Liver (tissue), 9 donors: ENCODE results near the gene KIF7. TPM values are rescaled to one million over a fixed set of nuclear protein-coding genes. Genes with fewer than 3 reads are reported as not detected.
"Not testable (repeated sequence)": the region's sequence is repeated elsewhere in the genome, so short reads cannot be mapped to it uniquely, and the experiment has no call there.

Experiments used
- DNase-seq: peaks from one replicate; pipeline ENCODE4 v3.0.0-alpha.2; 2017; ENCODE audit warnings: low spot score
- H3K27ac ChIP-seq, 2 donors: one replicate each; pipeline ENCODE4 v1.7.0; 2013; ENCODE audit warnings: inconsistent platforms in 2 of 2, low read length in 2 of 2, control low read depth in 1 of 2, low read depth in 1 of 2, mild to moderate bottlenecking in 1 of 2
- H3K27me3 ChIP-seq, 4 donors: one replicate each; pipeline versions ENCODE4 v1.6.1 to v1.7.0; 2013; ENCODE audit warnings: low read length in 3 of 4, inconsistent platforms in 1 of 4, mild to moderate bottlenecking in 1 of 4, moderate library complexity in 1 of 4; ENCODE audit not compliant: control insufficient read depth in 4 of 4, insufficient read depth in 4 of 4
- H3K36me3 ChIP-seq, 4 donors: one replicate each; pipeline versions ENCODE4 v1.6.1 to v1.7.0; 2013; ENCODE audit warnings: low read length in 3 of 4, mild to moderate bottlenecking in 3 of 4, low read depth in 1 of 4, moderate library complexity in 1 of 4; ENCODE audit not compliant: control insufficient read depth in 4 of 4, insufficient read depth in 3 of 4
- H3K4me1 ChIP-seq, 4 donors: one replicate each; pipeline versions ENCODE4 v1.6.1 to v1.7.0; 2013; ENCODE audit warnings: low read length in 3 of 4, mild to moderate bottlenecking in 3 of 4, moderate library complexity in 1 of 4; ENCODE audit not compliant: control insufficient read depth in 4 of 4, insufficient read depth in 4 of 4
- H3K4me3 ChIP-seq, 3 donors: one replicate each; pipeline versions ENCODE4 v1.6.1 to v1.7.0; 2013; ENCODE audit warnings: low read length in 3 of 3, control low read depth in 1 of 3, low read depth in 1 of 3, mild to moderate bottlenecking in 1 of 3
- H3K9ac ChIP-seq, 2 donors: one replicate each; pipeline ENCODE4 v1.7.0; 2013; ENCODE audit warnings: low read length in 2 of 2, mild to moderate bottlenecking in 2 of 2, moderate library complexity in 2 of 2, control low read depth in 1 of 2, low read depth in 1 of 2
- H3K9me3 ChIP-seq, 4 donors: one replicate each; pipeline versions ENCODE4 v1.6.1 to v1.7.0; 2013; ENCODE audit warnings: low read length in 3 of 4; ENCODE audit not compliant: control insufficient read depth in 4 of 4
- EGR1 ChIP-seq, 2 donors: IDR thresholded peaks; 2 replicates each; pipeline ENCODE4 v1.6.1; 2016 to 2018; ENCODE audit warnings: antibody characterized with exemption in 2 of 2, low read depth in 2 of 2
- FOXA1 ChIP-seq: IDR thresholded peaks from 2 replicates; pipeline ENCODE4 v1.6.1; 2016; ENCODE audit warnings: antibody characterized with exemption
- FOXA2 ChIP-seq: IDR thresholded peaks from 2 replicates; pipeline ENCODE4 v1.6.1; 2016; ENCODE audit warnings: antibody characterized with exemption
- HNF4A ChIP-seq, 2 donors: conservative IDR thresholded peaks; 2 replicates each; pipeline ENCODE4 v1.6.1; 2016; ENCODE audit warnings: antibody characterized with exemption in 2 of 2, mild to moderate bottlenecking in 2 of 2
- HNF4G ChIP-seq: IDR thresholded peaks from 2 replicates; pipeline ENCODE4 v1.6.1; 2016; ENCODE audit warnings: antibody characterized with exemption
- JUND ChIP-seq, 2 donors: IDR thresholded peaks; 2 replicates each; pipeline ENCODE4 v1.6.1; 2016; ENCODE audit warnings: antibody characterized with exemption in 2 of 2
- NR2F2 ChIP-seq: IDR thresholded peaks from 2 replicates; pipeline ENCODE4 v1.6.1; 2016; ENCODE audit warnings: antibody characterized with exemption
- RAD21 ChIP-seq, 2 donors: IDR thresholded peaks; 2 replicates each; pipeline ENCODE4 v1.6.1; 2016; ENCODE audit warnings: antibody characterized with exemption in 2 of 2, mild to moderate bottlenecking in 2 of 2
- RXRA ChIP-seq, 2 donors: IDR thresholded peaks; 2 replicates each; pipeline ENCODE4 v1.6.1; 2017 to 2018; ENCODE audit warnings: antibody characterized with exemption in 2 of 2, mild to moderate bottlenecking in 1 of 2
- SP1 ChIP-seq: IDR thresholded peaks from 2 replicates; pipeline ENCODE4 v1.6.1; 2018; ENCODE audit warnings: antibody characterized with exemption, mild to moderate bottlenecking
- TAF1 ChIP-seq: conservative IDR thresholded peaks from 2 replicates; pipeline ENCODE4 v1.6.1; 2016; ENCODE audit warnings: antibody characterized with exemption, mild to moderate bottlenecking
- YY1 ChIP-seq: IDR thresholded peaks from 2 replicates; pipeline ENCODE4 v1.6.1; 2016; ENCODE audit warnings: antibody characterized with exemption, mild to moderate bottlenecking
- WGBS: extraction: QIAGEN DNeasy Blood & Tissue Kit; methylation state at CpG from one replicate; pipeline ENCODE4 v1.1.7; 2013; 5-methylcytosine and 5-hydroxymethylcytosine counted together
- polyA plus RNA-seq, 2 donors: library from polyadenylated mRNA; stranded (reverse) in 1 of 2; unstranded in 1 of 2; fragments of 200-250 nt in 1 of 2; fragments of >200 nt in 1 of 2; fragmentation: Nextera tagmentation in 1 of 2; extraction: Ambion mirVana in 1 of 2; gene quantifications; one replicate each; pipeline versions ENCODE4 v1.2.1 to v1.2.3, GENCODE V29; 2013 to 2015
- total RNA-seq, 2 donors: library from RNA; depleted of rRNA; stranded (reverse); fragments of >200 nt; gene quantifications; one replicate each; pipeline ENCODE4 v1.2.3, GENCODE V29; 2014
- TF ChIP-seq, protein P1 (sequence below): IDR thresholded peaks from 2 replicates; pipeline ENCODE4 v1.6.1; 2016; ENCODE audit warnings: antibody characterized with exemption
- TF ChIP-seq, protein P2 (sequence below): IDR thresholded peaks from 2 replicates; pipeline ENCODE4 v1.6.1; 2016; ENCODE audit warnings: antibody characterized with exemption
- TF ChIP-seq, protein P3 (sequence below): IDR thresholded peaks from 2 replicates; pipeline ENCODE4 v1.6.1; 2016; ENCODE audit warnings: antibody characterized with exemption
- TF ChIP-seq, protein P4 (sequence below): IDR thresholded peaks from 2 replicates; pipeline ENCODE4 v1.6.1; 2016; ENCODE audit warnings: antibody characterized with exemption, mild to moderate bottlenecking
- donor health status: healthy.
- donor health status: healthy.
- donor health status: healthy.
- donor health status: healthy.
- donor health status: healthy.

KIF7 gene
- total and polyA plus RNA-seq, 4 donors, result 0.04 to 1.3 (median 0.72) TPM

DNA sequence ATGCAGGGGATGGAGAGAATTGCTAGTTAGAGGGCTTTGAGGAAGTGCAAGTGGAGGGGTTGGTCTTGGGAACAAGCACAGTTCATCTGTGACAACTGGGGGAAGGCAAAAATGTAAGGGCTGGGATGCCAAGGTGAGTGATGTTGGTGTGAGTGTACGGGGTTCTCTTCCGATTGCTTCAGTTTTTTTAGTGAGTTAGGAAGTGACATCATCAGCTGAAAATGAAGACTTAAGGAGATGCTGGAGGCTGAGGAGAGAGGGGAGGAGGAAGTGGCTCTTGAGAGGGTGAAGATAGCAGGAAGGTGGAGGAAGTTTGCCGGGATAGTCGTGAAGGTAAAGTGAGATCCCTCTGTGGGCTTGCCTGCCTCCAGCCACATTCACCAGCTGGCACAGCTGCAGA is 67.3 kb downstream of the KIF7 start:
- Histone ChIP-seq H3K9me3 (no peaks in the 10 kb centered on the region), H3K27ac (no peak overlapping the region), H3K27me3 (no peaks in the 10 kb centered on the region), H3K4me1 (no peaks in the 10 kb centered on the region), H3K9ac (no peak overlapping the region), H3K4me3 (no peak overlapping the region), H3K36me3 (no peaks in the 10 kb centered on the region)
- WGBS, result 85% methylated on average over 4 of the region's 4 CpGs
- TF ChIP-seq FOXA2 (no peak), RAD21 (IDR thresholded peaks at IDR 0.05) (no peak), SP1 (no peak), HNF4A (conservative IDR thresholded peaks at IDR 0.05) (no peak), EGR1 (IDR thresholded peaks at IDR 0.05; ENCODE audit: low read depth in 2 of 2) (no peak), RXRA (IDR thresholded peaks at IDR 0.05) (no peak), JUND (IDR thresholded peaks at IDR 0.05) (no peak), NR2F2 (no peak), TAF1 (no peak), HNF4G (no peak), FOXA1 (no peak), YY1 (no peak)
- TF ChIP-seq, protein P1, sequence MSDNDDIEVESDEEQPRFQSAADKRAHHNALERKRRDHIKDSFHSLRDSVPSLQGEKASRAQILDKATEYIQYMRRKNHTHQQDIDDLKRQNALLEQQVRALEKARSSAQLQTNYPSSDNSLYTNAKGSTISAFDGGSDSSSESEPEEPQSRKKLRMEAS, result no peak
- TF ChIP-seq, protein P2, sequence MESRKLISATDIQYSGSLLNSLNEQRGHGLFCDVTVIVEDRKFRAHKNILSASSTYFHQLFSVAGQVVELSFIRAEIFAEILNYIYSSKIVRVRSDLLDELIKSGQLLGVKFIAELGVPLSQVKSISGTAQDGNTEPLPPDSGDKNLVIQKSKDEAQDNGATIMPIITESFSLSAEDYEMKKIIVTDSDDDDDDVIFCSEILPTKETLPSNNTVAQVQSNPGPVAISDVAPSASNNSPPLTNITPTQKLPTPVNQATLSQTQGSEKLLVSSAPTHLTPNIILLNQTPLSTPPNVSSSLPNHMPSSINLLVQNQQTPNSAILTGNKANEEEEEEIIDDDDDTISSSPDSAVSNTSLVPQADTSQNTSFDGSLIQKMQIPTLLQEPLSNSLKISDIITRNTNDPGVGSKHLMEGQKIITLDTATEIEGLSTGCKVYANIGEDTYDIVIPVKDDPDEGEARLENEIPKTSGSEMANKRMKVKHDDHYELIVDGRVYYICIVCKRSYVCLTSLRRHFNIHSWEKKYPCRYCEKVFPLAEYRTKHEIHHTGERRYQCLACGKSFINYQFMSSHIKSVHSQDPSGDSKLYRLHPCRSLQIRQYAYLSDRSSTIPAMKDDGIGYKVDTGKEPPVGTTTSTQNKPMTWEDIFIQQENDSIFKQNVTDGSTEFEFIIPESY, result no peak
- TF ChIP-seq, protein P3, sequence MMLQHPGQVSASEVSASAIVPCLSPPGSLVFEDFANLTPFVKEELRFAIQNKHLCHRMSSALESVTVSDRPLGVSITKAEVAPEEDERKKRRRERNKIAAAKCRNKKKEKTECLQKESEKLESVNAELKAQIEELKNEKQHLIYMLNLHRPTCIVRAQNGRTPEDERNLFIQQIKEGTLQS, result no peak
- TF ChIP-seq, protein P4, sequence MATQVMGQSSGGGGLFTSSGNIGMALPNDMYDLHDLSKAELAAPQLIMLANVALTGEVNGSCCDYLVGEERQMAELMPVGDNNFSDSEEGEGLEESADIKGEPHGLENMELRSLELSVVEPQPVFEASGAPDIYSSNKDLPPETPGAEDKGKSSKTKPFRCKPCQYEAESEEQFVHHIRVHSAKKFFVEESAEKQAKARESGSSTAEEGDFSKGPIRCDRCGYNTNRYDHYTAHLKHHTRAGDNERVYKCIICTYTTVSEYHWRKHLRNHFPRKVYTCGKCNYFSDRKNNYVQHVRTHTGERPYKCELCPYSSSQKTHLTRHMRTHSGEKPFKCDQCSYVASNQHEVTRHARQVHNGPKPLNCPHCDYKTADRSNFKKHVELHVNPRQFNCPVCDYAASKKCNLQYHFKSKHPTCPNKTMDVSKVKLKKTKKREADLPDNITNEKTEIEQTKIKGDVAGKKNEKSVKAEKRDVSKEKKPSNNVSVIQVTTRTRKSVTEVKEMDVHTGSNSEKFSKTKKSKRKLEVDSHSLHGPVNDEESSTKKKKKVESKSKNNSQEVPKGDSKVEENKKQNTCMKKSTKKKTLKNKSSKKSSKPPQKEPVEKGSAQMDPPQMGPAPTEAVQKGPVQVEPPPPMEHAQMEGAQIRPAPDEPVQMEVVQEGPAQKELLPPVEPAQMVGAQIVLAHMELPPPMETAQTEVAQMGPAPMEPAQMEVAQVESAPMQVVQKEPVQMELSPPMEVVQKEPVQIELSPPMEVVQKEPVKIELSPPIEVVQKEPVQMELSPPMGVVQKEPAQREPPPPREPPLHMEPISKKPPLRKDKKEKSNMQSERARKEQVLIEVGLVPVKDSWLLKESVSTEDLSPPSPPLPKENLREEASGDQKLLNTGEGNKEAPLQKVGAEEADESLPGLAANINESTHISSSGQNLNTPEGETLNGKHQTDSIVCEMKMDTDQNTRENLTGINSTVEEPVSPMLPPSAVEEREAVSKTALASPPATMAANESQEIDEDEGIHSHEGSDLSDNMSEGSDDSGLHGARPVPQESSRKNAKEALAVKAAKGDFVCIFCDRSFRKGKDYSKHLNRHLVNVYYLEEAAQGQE, result no peak
- no peak for DNase-seq

DNA sequence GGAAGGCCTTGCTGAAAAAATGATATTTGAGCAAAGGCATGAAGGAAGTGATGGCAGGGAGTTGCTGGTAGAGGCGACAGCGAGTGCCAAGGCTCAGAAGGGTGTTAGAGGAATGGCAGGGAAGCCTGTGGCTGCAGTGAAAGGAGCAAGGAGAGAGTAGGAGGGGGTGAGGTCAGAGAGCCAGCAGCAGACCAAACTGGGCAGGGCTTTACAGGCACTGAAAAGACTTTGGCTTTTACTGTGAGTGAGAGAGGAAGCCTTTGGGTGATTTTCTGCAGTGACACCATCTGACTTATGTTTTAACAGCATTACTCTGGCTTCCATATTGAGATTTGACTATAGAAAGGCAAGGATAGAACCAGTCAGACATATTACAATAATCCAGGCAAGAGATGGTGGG is 68.6 kb downstream of the KIF7 start:
- Histone ChIP-seq H3K9me3 (no peaks in the 10 kb centered on the region), H3K36me3 (no peaks in the 10 kb centered on the region), H3K27ac (no peak overlapping the region), H3K9ac (no peak overlapping the region), H3K4me3 (no peak overlapping the region), H3K4me1 (no peaks in the 10 kb centered on the region), H3K27me3 (no peaks in the 10 kb centered on the region)
- TF ChIP-seq TAF1 (no peak), FOXA1 (no peak), EGR1 (IDR thresholded peaks at IDR 0.05; ENCODE audit: low read depth in 2 of 2) (no peak)
- no peak for DNase-seq
- 98% methylated on average over 2 of the region's 2 CpGs for WGBS

DNA sequence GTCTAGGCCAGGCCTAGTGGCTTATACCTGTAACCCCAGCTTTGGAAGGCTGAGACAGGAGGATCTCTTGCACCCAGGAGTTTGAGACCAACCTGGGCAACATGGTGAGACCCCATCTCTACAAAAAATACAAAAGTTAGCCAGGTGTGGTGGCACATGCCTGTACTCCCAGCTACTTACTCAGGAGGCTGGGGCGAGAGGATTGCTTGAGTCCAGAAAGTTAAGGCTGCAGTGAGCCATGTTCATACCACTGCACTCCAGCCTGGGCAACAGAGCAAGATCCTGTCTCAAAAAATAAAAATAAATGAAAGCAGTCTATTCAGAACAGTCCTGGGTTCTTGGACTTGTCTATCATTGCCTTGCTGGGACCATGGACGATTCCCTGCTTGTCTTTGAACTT is 74.5 kb downstream of the KIF7 start:
- not testable (repeated sequence) for H3K9ac ChIP-seq, H3K9me3 ChIP-seq, DNase-seq, H3K4me1 ChIP-seq, H3K36me3 ChIP-seq, H3K27ac ChIP-seq, H3K27me3 ChIP-seq, H3K4me3 ChIP-seq
- WGBS, result 96% methylated on average over 2 of the region's 2 CpGs
